SIG-M5 (cell line): ENCODE measurements around the gene ABCC3.

Experiments used
- DNase-seq: peaks from one replicate; lab custom pipeline; 2025; lab: John Stamatoyannopoulos, UW

ABCC3 gene, protein sequence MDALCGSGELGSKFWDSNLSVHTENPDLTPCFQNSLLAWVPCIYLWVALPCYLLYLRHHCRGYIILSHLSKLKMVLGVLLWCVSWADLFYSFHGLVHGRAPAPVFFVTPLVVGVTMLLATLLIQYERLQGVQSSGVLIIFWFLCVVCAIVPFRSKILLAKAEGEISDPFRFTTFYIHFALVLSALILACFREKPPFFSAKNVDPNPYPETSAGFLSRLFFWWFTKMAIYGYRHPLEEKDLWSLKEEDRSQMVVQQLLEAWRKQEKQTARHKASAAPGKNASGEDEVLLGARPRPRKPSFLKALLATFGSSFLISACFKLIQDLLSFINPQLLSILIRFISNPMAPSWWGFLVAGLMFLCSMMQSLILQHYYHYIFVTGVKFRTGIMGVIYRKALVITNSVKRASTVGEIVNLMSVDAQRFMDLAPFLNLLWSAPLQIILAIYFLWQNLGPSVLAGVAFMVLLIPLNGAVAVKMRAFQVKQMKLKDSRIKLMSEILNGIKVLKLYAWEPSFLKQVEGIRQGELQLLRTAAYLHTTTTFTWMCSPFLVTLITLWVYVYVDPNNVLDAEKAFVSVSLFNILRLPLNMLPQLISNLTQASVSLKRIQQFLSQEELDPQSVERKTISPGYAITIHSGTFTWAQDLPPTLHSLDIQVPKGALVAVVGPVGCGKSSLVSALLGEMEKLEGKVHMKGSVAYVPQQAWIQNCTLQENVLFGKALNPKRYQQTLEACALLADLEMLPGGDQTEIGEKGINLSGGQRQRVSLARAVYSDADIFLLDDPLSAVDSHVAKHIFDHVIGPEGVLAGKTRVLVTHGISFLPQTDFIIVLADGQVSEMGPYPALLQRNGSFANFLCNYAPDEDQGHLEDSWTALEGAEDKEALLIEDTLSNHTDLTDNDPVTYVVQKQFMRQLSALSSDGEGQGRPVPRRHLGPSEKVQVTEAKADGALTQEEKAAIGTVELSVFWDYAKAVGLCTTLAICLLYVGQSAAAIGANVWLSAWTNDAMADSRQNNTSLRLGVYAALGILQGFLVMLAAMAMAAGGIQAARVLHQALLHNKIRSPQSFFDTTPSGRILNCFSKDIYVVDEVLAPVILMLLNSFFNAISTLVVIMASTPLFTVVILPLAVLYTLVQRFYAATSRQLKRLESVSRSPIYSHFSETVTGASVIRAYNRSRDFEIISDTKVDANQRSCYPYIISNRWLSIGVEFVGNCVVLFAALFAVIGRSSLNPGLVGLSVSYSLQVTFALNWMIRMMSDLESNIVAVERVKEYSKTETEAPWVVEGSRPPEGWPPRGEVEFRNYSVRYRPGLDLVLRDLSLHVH (N-terminal part only)

DNA sequence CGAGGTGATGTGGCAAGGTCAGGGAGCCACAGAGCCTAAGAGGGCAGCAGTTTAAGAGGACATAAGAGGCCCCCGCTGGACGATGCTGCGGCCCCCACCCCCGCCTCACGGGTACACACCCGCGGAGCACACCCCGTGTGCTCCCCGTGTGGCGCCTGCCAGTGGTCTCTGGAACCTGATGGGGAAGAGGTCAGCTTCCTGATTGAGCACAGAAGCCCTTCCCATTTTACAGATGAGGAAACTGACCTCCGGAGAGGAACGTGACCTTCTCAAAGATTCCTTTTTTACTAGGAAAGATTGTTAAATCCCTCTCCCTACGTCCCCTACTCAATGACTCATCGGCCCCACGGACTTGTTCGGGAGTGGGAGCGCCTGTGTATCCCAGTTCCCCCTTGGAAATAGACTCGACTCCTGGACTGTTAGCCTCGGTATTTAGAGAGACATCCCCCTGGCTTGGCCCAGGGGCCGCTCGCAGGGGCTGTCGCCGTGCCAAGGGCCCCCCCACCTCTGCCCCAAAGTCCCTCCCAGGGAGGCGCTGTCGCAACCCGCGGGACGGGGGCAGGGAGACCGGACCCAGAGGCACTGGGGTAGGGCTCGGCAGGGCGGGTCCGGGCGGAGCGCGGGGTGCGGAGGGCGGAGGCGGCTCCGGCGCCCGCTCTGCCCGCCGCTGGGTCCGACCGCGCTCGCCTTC is at the start of gene ABCC3:
TSS of gene ABCC3 (plus strand) at position 658 of the 691 bp plus-strand sequence. CDS start 56 bp downstream, outside the sequence.
- DNase-seq: no peak

DNA sequence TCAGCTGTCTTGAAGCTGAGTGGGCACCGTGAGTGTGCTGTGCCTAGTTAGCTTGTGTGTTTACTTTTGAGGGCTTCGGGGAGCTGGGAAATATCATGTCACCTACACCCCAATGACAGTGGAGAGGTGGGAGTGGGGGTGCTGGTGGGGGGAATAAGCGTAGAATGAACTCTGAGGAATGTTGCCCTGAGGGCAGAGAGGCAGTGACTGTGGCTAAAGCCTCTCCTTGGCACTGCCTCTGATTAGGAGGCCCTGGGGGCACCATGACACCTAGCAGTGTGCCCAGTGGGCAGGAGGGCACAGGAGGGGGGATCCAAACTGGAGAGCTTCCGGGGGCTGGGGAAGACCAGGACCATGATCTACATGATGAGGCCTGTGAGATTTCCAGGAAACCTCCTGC is 49.3 kb upstream of the ABCC3 start:
- DNase-seq: no peak

DNA sequence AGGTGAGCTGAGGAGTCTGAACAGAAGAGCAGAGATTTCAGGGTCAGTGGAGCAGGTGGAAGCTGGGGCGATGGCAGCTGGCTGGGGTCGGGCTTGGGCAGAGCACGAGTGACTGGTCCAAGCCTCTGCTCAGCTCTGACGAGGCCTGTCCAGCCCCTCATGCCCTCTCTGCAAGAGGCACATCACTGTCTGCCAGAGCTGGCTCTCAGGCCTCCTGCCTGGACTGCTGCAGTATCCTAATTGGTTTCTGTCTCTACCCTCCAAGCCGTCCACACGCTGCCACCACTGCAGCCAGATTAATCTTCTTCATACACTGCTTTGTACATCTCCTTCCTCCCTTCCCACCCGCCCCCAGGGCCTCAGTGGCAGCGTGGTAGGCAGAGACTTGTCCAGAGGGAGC is 48.8 kb upstream of the ABCC3 start:
- DNase-seq: no peak

DNA sequence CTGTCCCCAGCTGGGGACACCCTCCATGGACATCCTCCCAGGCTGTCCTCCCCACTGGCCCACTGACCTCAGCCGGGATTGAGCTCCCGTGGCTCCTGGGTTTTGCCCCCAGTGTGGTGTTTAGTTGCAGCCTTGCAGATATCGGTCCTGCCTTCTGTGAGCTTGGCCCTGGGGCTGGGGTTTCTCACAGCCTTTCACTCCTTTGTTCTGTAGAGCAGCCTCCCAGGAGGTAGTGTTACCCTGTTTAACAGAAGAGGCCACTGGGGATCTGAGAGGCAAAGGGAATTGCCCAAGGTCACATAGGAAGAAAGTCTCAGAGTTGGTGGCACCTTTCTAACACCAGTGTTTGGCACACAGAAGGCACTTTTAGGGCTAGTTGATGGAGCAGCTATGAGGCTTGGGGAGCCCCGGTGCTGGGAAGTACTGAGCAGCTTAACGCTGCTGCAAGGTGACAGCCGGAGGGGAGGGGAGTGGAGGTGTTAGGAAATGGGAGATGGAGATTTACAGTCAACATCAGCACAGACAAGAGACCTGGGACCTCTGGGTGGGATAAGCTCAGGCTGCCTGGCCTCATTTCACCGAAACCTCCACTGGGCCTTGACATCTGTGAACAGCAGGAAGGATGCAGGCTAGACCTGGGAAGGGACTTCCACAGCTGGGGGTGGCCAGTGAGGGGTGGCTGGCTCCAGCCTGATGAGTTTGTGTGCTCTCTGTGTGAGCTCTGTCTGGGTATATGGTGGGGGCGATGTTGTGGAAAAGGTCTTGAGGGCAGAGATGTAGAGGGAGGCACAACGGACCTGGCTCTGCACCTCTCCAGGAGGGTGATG is 48.0 kb upstream of the ABCC3 start:
- DNase-seq: no peak

DNA sequence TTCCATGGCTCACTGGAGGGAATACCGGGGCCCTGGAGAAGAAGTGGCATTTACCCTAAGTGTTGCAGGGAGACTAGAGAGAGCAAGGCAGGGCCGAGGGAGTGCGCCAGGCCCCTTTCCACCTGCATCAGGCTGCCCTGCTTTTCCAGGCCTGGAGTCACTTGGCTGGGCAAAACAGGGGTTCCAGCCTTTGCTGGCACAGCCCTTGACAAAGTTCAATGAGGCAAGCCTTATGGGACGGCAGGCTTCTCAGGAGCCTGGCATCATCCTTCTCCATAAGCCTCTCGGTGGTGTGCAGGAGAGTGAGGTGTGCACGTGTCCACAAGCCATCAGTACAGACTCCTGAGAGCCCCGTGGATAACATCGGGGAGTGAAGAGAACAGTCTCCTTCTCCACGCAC is 47.1 kb upstream of the ABCC3 start:
- DNase-seq: no peak

DNA sequence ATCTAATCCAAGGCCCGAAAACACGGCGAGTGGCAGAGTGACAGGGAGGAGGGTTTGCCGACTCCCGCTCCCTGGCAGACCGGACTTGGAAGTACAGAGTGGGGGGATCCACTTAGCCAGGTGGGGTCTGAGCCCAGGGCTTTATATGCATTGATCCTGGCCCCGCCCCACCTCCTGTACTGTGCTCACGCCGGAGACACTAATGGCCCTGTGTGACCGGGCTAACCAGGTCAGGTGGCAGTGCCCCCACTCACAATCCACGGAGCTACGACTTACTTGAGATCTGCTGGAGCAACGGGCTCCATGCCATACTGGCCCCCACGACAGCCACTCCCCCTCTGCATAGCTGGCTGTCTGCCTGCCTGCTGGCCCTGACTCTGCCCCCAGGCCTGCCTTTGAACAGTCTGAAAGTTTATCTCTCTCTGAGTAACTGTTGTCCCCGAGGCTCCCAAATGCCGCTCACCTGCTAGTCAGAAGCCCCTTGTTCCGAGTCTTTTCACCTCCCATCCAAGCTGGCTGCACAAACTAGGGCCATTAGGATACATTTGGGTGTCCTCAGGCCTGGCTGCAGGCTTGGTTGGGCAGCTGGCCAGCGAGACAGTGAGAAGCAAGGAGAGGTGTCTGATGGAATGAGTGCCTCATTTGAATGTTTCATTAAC is 46.2 kb upstream of the ABCC3 start:
- no peak for DNase-seq

DNA sequence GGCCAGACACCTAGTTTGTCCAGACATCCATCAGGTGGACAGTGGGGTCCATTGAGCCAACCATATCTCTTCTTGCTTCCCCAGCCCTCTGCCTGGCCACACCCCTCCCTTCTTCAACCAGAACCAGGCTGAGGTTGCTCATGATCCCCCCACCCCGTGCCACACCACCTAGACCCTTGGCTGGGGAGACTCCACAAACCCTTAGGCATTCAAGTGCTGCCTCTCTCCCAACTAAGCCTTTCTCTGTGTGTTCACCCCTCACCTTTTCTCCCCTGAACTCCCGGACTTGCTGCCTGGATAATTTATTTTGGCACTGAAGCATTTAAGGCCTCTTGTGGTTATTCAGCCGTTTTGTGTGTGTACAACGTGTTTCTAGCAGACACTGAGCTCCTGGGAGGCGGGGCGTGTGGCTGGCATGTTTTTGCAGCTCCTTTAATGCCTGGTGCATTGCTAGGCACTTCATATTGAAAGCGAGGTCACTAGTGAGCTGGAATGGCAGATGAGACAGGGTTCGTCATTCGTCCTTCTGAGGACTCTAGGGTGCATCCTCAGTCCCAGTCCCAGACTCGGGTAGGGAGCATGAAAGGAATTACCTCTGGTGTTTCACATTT is 45.5 kb upstream of the ABCC3 start:
- DNase-seq: no peak

DNA sequence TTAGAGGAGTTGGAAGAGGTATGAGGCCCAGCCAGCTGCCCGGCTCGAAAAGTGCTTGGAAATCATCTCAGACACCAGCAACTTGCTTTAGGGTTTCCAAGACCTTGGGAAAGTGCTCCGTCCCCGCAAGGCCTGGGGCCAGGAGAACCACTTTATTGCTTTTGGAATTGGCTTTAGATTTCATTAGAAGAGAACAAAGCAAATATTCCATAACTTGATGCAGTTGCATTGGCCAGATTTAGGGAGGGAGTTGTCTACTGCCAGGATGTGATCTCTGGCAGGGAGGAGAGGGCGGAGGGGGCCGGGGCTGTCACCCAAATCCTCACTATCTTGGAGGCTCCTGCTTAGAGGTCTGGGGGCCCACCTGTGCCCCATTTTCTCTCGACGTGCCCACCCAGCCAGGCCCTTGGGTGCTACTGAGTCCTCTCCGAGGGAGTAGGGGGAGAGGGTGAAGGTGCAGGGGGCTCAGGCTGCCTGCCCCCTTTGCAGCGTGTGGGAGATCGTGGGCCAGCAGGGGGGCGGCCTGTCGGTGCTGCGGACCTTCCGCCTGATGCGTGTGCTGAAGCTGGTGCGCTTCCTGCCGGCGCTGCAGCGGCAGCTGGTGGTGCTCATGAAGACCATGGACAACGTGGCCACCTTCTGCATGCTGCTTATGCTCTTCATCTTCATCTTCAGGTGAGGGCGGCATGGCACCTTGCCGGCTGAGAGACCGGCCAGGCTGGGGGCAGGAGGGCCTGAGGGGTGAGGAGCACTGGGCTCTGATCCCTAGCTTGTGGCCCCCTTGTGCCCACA is 43.5 kb upstream of the ABCC3 start:
- no peak for DNase-seq

DNA sequence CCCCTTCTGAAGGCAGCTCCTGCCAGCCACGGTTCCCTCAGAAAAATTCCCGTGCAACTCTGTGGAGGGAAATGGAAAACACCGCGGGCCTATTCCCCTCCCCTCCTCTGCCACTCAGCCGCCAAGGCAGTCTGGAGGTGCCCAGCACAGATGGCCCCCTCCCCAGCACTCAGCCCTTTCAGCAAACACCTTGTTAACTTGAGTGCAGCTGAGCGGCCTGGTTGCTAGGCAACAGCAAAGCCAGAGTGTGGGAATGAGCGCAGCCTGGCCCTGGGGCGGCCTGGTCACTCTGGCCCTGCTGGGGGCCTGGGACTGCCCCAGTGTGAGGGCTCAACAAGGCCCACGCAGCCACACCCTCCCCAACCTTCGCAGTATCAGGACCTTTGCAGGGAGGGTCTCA is 41.4 kb upstream of the ABCC3 start:
- DNase-seq: no peak

DNA sequence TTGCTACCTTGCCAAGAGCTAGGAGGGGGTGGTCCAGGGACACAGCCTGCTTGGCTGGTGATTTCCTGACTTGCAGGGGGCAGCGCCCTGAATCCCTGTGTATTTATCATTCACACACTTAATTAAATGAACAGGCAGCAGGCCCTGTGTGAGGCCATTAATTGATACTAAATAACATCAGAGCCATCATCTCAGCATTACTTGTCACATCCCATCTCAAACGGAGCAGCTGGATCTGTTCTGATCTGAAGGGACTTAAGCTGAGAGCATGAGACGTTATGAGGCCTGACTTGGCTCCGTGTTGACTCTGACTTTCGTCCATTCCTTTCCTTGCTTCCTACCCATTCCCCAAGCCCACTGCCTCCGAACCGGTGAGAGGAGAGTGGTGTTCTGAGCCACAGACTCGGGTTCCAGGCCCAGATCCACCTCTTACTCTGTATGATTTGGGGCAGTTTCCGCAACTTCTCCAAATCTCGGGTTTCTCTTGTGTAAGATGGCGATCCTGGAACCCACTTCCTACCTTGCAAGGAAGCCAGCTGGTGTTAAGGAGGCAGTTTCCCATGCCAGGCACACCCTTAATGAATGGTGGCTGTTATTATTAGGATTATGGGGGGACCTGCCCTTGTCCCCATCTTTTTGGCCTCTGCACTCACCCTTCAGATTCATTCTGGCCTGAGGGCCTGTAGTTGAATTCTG is 40.4 kb upstream of the ABCC3 start:
- DNase-seq: no peak

DNA sequence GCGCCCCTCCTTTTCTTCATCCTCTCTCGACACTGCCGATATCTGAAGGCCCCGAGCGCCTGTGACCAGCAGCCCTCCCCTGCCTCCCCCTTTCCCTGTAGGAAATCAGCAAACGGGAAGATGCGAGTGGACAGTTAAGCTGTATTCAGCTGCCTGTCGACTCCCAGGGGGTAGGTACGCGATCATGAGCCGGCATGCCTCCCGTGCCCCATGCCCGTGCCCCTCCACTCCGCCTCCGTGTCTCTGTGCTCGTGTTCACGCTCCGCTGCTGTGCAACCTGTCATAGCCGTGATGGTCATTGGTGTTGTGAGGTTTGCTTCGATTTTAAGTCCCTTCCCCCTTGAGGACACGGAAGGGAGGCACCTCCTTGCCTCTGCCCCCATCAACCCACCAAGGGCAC is 39.8 kb upstream of the ABCC3 start:
- DNase-seq: no peak

DNA sequence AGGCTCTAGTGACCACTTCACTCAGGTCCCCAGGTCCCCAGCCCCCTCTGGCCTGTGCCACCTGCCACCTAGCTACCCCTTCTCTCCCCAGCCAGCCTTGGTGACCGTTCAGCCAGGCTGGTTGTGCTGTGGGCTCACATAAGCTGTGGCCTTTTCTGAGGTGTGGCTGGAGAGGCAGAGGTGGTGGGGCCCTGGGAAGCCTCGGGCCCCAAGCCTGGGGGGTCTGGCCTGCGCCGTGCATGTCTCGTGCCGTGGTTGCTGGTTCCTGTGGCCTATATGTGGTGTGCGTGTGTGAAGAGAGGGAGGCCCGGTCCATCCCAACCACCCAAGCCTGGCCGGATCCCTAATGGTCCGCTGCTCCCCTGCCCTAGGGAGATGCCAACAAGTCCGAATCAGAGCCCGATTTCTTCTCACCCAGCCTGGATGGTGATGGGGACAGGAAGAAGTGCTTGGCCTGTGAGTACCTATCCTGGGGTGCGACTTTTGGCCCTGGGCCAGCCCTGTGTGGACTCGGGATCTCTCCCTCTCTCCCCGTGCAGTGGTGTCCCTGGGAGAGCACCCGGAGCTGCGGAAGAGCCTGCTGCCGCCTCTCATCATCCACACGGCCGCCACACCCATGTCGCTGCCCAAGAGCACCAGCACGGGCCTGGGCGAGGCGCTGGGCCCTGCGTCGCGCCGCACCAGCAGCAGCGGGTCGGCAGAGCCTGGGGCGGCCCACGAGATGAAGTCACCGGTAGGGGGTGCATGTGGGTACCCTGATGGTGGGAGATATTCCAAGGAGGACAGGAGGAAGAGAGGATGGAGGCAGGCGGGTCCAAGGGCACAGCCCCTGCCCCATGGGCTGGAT is 38.3 kb upstream of the ABCC3 start:
- no peak for DNase-seq

DNA sequence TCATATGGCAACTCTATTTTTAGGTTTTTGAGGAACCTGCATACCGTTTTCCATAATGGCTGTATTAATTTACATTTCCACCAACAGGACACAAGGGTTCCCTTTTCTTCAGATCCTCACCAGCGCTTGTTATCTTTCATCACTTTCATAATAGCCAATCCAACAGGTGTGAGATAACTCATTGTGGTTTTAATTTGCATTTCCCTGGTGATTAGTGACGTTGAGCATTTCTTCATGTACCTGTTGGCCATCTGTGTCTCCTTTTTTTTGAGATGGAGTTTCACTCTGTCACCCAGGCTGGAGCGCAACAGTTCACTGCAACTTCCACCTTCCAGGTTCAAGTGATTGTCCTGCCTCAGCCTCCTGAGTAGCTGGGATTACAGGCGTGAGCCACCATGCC is 36.2 kb upstream of the ABCC3 start:
- no peak for DNase-seq

DNA sequence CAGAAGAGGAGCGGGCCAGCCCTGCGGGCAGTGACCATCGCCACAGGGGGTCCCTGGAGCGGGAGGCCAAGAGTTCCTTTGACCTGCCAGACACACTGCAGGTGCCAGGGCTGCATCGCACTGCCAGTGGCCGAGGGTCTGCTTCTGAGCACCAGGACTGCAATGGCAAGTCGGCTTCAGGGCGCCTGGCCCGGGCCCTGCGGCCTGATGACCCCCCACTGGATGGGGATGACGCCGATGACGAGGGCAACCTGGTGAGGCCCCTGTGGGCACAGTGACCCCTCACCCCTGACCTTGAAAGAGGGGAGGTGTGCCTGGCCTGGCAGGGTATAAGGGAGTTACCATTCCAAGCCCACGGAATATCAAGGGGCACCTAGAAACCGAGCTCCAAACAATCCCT is 35.1 kb upstream of the ABCC3 start:
- no peak for DNase-seq

DNA sequence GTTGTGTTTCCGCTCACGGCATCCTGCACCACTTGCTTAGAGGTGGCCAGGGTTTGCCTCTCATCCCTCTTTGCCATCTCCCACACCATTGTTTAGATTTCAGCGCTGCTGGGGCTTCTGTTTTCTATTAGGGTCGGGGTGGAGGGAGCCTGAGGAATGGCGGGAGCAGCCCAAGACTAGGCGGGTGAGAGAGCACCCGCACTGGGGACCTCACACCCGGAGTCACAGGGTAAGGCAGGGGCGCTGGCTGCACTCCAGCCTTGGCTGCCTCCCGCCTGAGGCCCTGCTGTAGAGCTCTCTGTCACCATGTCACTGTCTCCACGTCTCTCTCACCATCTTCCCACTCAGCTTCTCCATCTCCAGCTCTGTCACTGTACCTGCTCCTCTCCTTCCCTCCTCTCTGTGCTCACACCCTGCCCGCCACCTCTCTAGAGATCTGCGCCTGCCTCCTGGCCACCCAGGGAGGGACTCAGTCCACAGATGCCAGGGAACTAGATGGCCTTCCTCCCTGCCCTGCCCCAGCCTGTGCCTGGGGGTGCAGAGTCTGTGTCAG is 32.8 kb upstream of the ABCC3 start:
- no peak for DNase-seq

DNA sequence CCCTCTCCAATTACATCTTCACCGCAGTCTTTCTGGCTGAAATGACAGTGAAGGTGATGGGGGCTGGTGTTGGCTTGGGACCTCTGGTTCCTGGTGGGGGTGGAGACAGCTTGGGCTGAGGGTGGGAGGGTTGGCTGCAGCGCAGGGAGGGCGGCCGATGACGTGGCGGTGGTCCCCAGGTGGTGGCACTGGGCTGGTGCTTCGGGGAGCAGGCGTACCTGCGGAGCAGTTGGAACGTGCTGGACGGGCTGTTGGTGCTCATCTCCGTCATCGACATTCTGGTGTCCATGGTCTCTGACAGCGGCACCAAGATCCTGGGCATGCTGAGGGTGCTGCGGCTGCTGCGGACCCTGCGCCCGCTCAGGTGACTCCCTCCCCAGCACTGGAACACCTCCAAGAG is 31.8 kb upstream of the ABCC3 start:
- DNase-seq: no peak

DNA sequence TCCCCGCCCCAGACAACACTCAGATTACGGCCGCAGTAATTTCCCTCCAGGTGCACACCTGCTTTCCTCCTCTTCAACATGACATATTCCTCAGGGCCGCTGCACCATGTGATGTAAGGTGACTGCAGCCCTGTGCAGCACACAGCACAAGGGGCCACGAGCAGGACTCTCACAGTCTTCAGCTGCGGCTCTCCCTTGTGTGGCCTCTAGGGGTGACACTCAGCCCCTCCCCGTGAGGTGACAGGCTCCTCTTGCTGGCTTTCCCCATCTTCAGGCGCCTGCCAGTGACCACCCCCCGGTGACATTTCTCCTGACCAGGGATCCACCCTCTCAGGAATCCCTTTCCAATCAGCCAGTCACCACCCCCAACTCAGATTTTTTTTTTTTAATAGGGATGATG is 31.3 kb upstream of the ABCC3 start:
- DNase-seq: no peak
